Stimulated activated CD8-positive, alpha-beta memory T cell treated with anti-CD3 and anti-CD28 coated beads, Interleukin-7, amount 100 ng/mL, for 24 hours (primary cell): ENCODE measurements around the gene WEE2.
"Not testable (repeated sequence)": the region's sequence is repeated elsewhere in the genome, so short reads cannot be mapped to it uniquely, and the experiment has no call there.

Experiments
- DNase-seq: peaks from one replicate; pipeline ENCODE4 v3.0.0-alpha.2; 2020; ENCODE audit warnings: low read depth

Gene WEE2

DNA sequence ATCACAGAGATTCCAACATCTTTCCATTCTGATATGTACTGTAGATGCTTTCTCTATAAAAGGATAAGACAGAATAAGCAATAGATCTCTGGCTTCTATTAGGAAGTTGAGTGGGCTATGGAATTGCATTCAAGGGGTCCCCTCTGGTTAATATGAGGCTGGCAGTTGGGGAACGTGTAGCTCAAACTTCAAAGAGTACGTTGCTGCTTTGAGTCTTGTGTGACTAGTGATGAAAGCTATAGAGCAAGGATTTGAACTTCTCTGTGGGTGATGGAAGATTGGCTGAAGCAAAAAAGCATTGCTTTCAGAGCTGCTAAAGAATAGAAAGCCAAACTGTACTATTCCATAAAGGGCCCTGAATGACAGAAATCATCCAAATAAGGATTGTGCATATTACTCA is 6.4 kb downstream of the WEE2 start:
- no peak for DNase-seq

DNA sequence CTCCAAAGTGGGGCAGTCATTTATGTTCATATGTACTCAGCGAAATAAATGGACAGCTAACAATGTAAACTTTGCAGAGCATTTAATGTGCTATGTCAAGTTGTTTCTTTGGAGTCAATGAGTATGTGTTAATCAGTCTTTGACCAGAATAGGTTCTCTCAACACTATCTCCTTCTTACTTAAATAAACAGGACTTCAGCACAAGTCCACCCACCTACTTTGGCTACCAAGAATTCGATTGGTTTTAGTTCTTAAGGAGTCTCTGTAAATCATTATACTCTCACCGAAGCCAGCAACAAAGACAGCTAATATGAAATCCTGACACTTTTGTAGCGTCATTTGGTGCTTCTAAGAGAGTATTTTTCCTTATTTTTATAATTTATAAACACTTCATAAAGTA is 6.9 kb downstream of the WEE2 start:
- DNase-seq, result no peak

DNA sequence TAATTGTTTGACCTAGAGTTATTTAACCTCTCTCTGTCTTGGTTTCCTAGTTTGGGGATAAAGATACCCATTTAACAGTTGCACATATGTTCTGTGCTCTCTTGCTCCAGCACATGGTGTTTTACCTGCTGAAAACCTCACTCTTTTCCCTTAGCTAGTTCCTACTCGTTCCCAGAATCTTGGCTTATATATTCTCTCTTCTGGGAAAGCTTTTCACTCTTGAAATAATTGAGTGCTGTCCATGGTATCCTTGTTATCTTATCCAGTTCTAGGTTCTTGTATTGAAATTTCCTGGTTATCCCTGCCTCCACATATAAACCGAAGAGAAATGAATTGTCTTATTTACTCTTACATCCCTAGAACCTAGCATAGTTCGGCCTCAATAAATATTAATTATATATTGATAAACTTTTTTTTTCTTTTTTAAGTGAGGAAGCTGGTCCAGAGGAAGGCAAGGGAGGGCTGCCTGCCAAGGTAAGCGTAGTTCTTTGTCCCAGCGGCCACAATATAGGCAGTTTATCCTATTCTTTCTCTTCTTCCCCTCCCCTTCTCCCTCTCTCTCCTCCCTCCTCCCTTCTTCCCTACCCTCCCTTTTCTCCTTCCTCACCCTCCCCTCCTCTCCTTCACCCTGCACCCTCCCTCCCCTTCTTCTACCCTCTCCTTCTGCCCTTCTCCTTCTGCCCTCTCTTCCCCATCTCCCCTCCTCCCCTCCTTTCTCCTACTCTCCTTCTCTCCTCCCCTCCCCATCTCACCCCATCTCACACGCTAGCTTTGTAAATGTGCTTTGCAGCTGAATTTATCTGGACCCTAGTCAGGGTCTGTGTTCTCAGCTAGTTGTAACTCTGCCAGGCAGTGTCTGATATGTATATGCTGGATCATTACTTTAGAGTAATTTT is 7.9 kb downstream of the WEE2 start:
- no peak for DNase-seq

DNA sequence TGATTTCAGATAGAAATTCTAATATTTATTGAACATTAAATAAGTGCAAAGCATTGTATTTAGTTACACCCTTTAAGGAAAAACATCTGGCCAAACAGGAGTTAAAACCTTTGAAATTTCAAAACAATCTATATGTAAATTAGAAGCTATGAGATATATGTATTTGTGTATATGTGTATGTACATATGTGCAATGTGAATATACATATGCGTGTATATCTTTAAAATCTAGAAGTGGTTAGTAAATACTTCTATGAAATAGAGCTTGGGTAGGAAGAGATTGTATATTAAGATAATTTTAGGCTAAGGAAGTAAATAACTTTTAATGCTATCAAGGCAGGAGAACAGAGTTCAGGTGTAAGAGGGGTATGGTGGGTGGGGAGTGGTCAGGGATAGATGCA is 9.3 kb downstream of the WEE2 start:
- DNase-seq, result no peak

DNA sequence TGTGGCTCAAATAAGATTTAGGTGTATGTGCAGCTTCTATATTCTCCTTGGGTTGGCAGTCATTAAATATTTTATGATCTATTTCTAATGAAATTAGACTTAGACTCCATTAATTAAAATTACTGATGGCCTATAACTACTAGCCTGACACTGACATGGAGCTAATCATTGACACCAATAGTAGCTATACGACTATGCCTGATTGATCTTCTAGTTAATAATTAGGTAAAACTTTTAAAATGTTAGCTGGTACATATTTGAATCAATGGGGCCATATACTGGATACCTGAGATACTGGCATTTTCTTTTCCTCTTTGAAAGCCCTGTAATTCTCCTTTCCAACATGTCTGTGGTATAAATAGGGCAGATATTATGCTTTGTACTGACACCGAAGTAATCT is 14.4 kb downstream of the WEE2 start:
- no peak for DNase-seq

DNA sequence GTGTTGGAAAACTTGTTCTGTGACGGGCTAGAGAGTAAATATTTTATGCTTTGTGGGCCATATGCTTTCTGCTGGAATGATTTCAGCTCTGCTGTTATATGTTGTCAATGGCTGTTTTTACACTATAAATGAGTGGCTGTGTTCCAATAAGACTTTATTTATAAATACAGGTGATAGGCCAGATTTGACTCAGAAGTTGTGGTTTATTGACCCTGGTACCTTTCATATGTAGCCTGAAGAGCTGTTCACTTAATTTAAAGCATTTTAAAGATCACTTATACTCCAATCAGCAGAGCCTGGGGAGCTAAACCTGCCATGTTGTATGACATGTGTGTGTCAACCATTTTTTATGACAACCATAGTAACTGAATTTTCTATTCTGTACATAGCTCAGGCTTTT is 20.9 kb downstream of the WEE2 start:
- no peak for DNase-seq

DNA sequence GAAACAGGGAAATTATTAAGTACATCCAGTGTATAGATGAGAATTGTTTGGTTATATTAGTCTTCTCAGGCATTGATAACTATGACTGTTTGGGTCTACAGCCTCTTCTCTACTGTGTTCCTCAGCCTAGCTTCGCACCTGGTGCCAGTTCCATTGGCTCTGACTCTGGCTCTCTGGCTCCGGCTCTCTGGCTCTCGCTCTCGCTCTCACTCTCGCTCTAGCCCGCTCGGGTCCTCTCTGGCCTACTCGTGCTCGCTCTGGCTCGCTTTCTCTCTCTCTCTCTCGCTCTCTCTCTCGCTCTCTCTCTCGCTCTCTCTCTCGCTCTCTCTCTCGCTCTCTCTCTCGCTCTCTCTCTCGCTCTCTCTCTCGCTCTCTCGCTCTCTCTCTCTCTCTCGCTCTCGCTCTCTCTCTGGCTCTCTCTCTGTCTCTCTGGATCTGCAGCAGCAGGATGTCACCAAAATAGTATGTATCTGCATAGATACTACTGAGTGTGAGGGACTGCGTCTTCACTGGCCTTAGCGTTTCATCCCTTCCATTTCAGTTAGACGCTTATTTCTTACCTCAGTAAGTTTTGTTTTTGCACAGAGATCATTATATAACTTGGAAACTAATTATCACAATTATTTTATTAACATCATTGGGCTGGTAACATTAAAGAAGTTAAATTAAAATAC is 23.5 kb downstream of the WEE2 start:
- DNase-seq, result no peak

DNA sequence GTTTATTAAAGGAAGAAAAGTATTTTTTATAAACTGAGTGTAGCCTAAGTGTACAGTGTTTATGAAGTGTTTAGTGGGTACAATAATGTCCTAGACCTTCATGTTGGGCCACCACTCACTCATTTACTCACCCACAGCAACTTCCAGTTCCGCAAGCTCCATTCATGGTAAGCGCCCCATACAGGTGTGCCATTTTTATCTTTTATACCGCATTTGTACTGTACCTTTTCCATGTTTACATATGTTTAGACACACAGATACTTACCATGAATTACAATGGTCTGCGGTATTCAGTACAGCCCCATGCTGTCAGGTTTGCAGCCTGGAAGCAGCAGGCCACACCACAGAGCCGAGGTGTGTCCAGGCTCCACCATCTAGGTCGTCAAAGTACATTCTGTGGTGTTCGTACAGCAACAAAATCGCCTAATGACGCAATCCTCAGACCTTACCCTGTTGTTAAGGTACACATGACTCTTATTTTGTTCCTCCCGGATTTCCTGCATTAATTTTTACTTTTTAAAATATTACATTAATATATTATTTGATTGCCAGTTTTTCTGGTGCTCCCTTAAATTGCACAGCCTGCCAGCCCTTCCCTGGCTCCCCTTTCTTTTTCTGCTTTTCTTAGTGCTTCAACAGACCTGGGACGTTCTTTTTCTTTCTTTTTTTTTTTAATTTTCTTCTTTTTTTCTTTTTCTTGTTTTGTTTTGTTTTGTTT is 29.1 kb downstream of the WEE2 start:
- no peak for DNase-seq

DNA sequence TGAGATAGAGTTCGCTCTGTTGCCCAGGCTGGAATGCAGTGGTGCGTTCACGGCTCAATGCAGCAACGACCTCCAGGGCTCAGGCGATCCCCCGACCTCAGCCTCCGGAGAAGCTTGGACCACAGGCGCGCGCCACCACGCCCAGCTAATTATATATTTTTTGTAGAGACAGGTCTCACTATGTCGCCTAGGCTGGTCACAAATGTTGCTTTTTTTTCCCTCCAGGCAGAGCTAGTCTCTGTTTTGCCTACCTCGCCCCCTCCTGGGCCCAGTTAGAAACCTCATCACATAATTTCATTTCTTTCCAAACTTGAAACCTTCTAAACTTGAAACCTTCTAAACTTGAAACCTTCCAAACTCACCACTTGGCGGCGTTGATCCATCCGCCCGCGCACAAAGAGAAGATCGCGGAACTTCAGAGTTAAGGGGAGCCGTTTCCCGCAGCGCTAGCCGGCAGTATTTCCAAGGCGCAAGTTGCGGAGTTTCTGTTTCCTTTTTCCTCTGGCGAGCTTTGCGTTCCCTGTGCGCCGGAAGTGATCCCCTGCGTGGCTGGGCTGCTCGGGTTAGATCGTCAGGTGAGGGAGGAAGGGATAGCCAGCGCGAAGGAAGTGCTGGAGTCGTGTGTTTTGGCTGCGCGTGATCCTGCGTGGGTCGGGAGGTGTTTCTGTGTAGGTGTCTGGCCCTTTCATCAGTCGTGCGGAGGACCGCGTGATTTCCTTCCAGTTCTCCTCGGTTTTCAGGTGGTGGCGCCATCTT is 29.9 kb downstream of the WEE2 start, which contains the start of gene SSBP1:
SSBP1 (plus strand) TSS at position 523 of the 756 bp plus-strand sequence. CDS start 809 bp downstream, outside the sequence.
- DNase-seq, result peak; percentile 81

DNA sequence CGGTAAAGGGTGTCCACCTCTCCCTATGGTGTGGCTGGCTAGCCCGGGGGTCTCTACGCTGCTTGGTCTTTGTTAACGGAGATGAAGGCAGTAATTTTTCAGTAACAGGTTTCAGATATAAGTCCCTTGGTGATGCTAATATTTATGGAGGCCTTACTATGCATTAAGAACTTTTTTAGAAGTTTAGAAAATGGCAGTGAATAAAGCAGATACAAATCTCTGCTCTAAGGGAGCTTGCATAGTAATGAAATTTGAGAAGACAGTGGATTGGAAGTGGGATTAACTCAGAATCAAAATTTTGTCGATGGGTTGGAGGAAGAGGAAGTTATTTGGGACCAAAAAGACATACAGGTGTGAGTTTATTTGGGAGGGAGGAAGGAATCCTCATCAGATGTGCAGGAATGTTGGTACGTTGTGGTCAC is 30.4 kb downstream of the WEE2 start:
- no peak for DNase-seq

DNA sequence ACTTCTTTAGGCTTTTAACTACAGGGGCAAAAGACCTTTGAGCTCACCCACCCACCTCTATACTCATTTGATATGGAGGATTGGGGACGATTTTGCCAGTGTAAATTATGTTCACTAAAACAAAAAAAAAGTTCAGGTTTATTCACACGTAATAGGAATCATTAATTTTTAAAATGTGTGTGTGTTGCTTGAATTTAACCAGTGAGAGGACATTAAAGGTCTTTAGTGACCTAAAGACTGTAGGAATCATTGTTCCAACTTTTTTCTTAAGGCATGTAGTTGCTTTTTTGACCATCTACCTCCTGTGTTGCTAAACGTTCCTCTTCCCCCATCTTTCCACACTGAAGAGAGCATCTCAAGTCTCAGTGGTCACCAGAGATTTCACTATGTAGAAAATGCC is 31.1 kb downstream of the WEE2 start:
- no peak for DNase-seq

DNA sequence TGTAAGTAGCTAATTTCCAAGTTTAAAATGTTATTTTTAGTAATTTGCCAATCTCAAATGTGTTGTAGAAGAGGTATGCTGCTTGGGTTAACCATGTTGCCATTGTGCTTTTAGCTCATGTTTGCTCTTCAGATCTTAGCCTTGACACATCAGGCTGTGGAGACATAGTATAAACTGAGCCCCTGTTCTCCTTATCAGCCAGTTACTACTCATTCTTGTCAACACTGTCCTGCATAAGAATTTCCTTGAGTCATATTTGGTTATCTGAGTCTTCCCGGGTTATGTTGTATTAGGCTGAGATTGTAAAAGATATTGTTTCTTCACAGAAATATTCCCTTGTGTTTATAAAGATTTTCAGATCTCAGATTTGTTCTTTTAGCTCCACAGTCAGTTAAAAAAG is 34.1 kb downstream of the WEE2 start:
- DNase-seq, result no peak

DNA sequence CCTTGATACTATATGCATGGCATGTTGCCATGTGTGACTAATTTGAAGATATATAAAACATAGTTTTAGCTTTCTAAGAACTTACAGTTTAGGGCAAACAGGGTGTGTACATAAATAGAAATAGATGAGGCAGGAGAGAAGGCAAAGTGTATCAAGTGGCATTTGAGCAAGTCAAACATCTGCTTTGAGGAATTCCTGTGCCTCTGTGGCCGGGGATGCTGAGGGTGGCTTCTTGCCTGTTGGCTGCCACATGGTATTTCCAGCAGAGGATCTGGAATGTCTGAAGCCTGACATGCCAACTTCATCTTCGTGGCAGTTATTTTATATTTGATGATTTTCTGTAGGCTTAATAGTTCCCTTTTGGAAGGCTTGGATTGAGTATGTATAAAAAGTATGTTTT is 36.0 kb downstream of the WEE2 start:
- DNase-seq, result no peak

DNA sequence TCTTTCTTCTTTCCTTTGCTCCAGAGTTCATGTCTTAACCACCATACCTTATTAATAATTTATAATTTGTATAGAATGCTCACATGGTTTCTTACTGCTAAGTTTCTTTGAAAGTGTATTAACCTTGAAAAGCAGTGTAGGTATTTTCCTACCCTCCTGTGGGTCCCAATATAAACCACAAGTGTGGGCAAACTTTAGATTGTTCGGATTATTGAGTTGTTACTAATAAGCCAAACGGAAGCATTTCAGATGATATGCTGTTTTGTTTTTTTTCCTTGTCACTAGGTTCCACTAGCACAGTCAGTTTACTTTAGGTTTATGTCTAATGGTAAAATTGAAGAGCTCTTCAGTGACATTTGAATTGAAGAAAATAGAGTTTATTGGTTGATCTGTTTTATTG is 40.2 kb downstream of the WEE2 start:
- DNase-seq, result no peak

DNA sequence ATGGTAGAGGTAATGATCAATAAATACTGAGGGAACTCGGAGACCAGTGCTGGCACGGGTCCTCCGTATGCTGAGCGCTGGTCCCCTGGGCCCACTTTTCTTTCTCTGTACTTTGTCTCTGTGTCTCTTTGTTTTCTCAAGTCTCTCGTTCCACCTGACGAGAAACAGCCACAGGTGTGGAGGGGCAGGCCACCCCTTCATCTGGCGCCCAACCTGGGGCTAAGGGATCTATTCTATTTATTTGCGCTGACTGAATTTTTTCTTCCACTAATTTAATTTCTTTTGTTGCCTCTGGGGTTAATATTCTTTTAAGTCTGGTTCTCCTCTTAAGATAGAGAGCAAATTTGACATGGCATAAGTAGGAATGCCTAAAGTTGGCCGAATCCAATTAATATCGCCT is 43.8 kb downstream of the WEE2 start:
- DNase-seq, result not testable (repeated sequence)

DNA sequence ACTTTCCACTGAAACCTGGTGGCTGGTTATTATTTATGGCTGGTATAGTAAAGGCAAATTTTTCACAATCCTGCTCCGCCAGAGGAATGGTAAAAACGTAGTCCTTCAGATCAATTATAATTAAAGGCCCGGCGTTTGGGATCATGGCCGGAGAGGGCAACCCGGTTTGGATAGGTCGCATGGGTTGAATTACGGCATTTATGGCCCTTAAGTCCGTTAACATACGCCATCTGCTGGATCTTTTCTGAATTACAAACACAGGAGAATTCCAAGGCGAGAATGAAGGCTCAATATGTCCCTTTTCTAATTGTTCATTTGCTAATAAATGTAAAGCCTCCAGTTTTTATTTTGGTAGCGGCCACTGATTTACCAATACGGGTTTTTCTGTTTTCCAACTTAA is 44.5 kb downstream of the WEE2 start:
- DNase-seq, result no peak

DNA sequence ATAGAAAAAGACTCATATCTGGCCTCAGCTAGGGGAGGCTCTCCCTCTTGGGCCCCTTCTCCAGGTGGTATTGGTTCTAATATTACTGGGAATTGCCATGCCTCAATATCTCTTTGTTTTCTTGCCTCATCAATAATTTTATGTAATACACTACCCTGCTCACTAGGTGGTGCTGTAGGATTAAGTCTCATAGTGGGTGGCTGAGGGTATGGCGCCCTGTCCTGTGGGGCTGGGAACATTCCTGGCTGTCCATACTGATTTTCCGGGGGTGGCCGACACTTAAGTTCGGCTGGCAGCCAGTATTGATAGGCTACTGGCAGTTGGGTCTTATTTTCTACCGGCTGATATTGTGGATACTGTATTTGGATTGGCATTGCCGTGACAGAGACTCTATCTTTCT is 46.8 kb downstream of the WEE2 start:
- no peak for DNase-seq

DNA sequence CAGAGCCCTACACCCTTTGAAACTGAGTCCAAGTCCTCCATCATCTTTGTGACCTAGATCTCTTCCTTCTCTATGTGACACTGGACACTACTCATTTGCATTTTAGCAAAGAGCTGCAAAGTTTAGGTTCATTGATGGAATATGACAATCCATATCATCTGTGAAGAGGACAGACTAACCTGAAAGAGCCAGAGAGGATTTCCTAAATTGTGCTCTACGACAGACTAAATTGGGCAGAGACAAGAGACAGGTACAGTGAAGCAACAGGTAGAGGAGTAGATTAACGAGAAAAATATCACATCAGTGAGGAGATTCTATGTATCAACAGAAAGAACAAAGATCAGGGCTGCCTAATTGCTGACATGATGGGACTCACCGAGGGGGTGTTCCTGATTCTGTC is 55.6 kb downstream of the WEE2 start, which contains the start of gene TAS2R3:
TAS2R3 (plus strand) TSS at position 301 of the 400 bp plus-strand sequence; CDS start at position 363, 62 bp downstream.
- no peak for DNase-seq

DNA sequence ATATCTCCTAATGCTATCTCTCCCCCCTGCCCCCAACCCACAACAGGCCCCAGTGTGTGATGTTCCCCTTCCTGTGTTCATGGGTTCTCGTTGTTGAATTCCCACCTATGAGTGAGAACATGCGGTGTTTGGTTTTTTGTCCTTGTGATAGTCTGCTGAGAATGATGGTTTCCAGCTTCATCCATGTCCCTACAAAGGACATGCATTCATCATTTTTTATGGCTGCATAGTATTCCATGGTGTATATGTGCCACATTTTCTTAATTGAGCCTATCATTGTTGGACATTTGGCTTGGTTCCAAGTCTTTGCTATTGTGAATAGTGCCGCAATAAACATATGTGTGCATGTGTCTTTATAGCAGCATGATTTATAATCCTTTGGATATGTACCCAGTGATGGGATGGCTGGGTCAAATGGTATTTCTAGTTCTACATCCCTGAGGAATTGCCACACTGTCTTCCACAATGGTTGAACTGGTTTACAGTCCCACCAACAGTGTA is 62.0 kb downstream of the WEE2 start:
- not testable (repeated sequence) for DNase-seq

DNA sequence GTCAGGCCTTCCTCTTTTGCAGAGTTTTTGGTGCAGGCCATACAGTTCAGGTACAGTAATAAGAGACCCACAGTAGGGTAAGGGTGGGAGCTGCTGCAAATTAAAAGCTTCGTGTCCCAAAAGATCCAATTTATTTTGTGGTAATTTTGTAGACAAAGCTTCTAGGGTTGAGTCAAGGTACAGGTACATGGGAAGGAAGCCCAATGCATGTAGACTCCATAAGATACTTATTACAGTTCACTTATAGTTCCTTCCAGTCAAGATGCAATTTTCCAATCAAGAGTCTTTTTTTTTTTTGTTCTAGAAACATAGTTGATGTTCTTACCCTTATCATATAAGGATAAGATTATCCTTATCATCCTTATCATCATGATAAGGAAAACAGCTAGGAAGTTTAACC is 68.2 kb downstream of the WEE2 start, which contains the start of gene TAS2R4:
TAS2R4 (plus strand) TSS at position 301 of the 400 bp plus-strand sequence. CDS start 1,815 bp downstream, outside the sequence.
- DNase-seq, result no peak
